ENCODE results near the gene SIGLEC5. TPM values are rescaled to one million over a fixed set of nuclear protein-coding genes. Genes with fewer than 3 reads are reported as not detected.

SIGLEC5 gene
- total RNA-seq (2022; extraction: Qiagen RNA extraction), result not detected in 5 replicates

GRCh38 chr19:51630315-51630714 is at the start of gene SIGLEC5:
TSS of gene SIGLEC5 (minus strand) at chr19:51630401. CDS start at chr19:51630335, 66 bp downstream.

GRCh38 chr19:51646730-51647129 is 16.5 kb upstream of the SIGLEC5 start, which contains the start of gene SIGLEC14:
TSS of gene SIGLEC14 (minus strand) at chr19:51646825. CDS start at chr19:51646759, 66 bp downstream.

GRCh38 chr19:51570962-51571575 is 59.1 kb downstream of the SIGLEC5 start, which contains the start of gene ZNF175:
TSS of gene ZNF175 (plus strand) at chr19:51571283. CDS start at chr19:51573330, 2,047 bp downstream.

Other genes starting within 250 kb of the SIGLEC5 start
- not detected in 5 replicates for gene LIM2, start 242.4 kb downstream of the SIGLEC5 start, total RNA-seq (2022; extraction: Qiagen RNA extraction)
- gene C19orf84, start 239.8 kb downstream of the SIGLEC5 start, total RNA-seq (2022; extraction: Qiagen RNA extraction), result not detected in 5 replicates
- gene SIGLEC10, start 212.8 kb downstream of the SIGLEC5 start, total RNA-seq (2022; extraction: Qiagen RNA extraction), result 0.02 to 0.03 TPM in 2 of 5 replicates, not detected in the others
- not detected in 5 replicates for gene SIGLEC8, start 171.9 kb downstream of the SIGLEC5 start, total RNA-seq (2022; extraction: Qiagen RNA extraction)
- not detected in 5 replicates for gene CEACAM18, start 151.9 kb downstream of the SIGLEC5 start, total RNA-seq (2022; extraction: Qiagen RNA extraction)
- not detected in 5 replicates for gene SIGLEC12, start 128.6 kb downstream of the SIGLEC5 start, total RNA-seq (2022; extraction: Qiagen RNA extraction)
- gene SIGLEC6, start 98.7 kb downstream of the SIGLEC5 start, total RNA-seq (2022; extraction: Qiagen RNA extraction), result not detected in 5 replicates
- gene ZNF175, start 59.1 kb downstream of the SIGLEC5 start, total RNA-seq (2022; extraction: Qiagen RNA extraction), result 3.3 to 4.4 TPM (median 4.3 TPM) in 5 replicates
- 0.08 to 0.15 TPM (median 0.08 TPM) in 3 of 5 replicates, not detected in the others for gene SIGLEC14, start 16.4 kb upstream of the SIGLEC5 start, total RNA-seq (2022; extraction: Qiagen RNA extraction)
- gene SPACA6, start 62.9 kb upstream of the SIGLEC5 start, total RNA-seq (2022; extraction: Qiagen RNA extraction), result 11.6 to 14.2 TPM (median 12.3 TPM) in 5 replicates
- 0.03 TPM in 1 of 5 replicates, not detected in the others for gene HAS1, start 93.6 kb upstream of the SIGLEC5 start, total RNA-seq (2022; extraction: Qiagen RNA extraction)
- 0.09 to 0.19 TPM (median 0.15 TPM) in 5 replicates for gene FPR1, start 121.5 kb upstream of the SIGLEC5 start, total RNA-seq (2022; extraction: Qiagen RNA extraction)
- not detected in 5 replicates for gene FPR2, start 130.8 kb upstream of the SIGLEC5 start, total RNA-seq (2022; extraction: Qiagen RNA extraction)
- gene FPR3, start 164.8 kb upstream of the SIGLEC5 start, total RNA-seq (2022; extraction: Qiagen RNA extraction), result not detected in 5 replicates

Measured in A549 treated with AZD2906 at 1 μM for 4 hours (cell line).